ENCODE measurements around the gene SPRYD7. TPM values are rescaled to one million over a fixed set of nuclear protein-coding genes. Genes with fewer than 3 reads are reported as not detected.
"Not testable (repeated sequence)": the region's sequence is repeated elsewhere in the genome, so short reads cannot be mapped to it uniquely, and the experiment has no call there.

Gene SPRYD7
- total and polyA plus RNA-seq, 9 donors: 3.7 to 11.6 (median 6.8) TPM

- H3K27ac ChIP-seq: no peak overlapping the region
- no peaks in the 10 kb centered on the region for H3K9me3 ChIP-seq
- H3K4me1 ChIP-seq (ENCODE audit: insufficient read depth): no peaks in the 10 kb centered on the region
- H3K36me3 ChIP-seq: no peaks in the 10 kb centered on the region
- 80 to 85% (median 82%) methylated on average over 7 of the region's 7 CpGs for WGBS, 3 donors
- no peak overlapping the region for H3K4me3 ChIP-seq
- no peaks in the 10 kb centered on the region for H3K27me3 ChIP-seq
- TF ChIP-seq EP300 (IDR thresholded peaks at IDR 0.05) (no peak), POLR2A (IDR thresholded peaks at IDR 0.05) (no peak)
- DNase-seq: no peak
- intact Hi-C loops (cut with DNase I): no loop called here
These were observed 15.8 kb upstream of the SPRYD7 start for GRCh38 chr13:49951754-49952535.

- DNase-seq; H3K9me3 ChIP-seq; H3K4me1 ChIP-seq (ENCODE audit: insufficient read depth); intact Hi-C loops (cut with DNase I); H3K27me3 ChIP-seq; H3K27ac ChIP-seq; H3K36me3 ChIP-seq; H3K4me3 ChIP-seq: not testable (repeated sequence)
- WGBS, 3 donors: 92 to 97% (median 93%) methylated on average over 6 of the region's 6 CpGs
These were observed 12.7 kb upstream of the SPRYD7 start for GRCh38 chr13:49948777-49949270.

- DNase-seq: no peak
- intact Hi-C loops (cut with DNase I): loop anchor here in 1 of 4 donors (10.0 kb wide), 1 partner anchor 55 kb away; the partner anchor contains the start of gene TRIM13
These were observed 3.2 kb upstream of the SPRYD7 start for GRCh38 chr13:49939321-49939720.

GRCh38 chr13:49938921-49939320 lies 2.8 kb upstream of the SPRYD7 start:
- H3K27me3 ChIP-seq: no peaks in the 10 kb centered on the region
- H3K27ac ChIP-seq: peak overlapping the region in 1 of 2 donors; percentile 33
- H3K36me3 ChIP-seq: no peaks in the 10 kb centered on the region
- H3K9me3 ChIP-seq: no peaks in the 10 kb centered on the region
- peak; percentile 44 to 67 (median 50) for DNase-seq
- no peak overlapping the region for H3K4me3 ChIP-seq
- TF ChIP-seq EP300 (IDR thresholded peaks at IDR 0.05) (no peak), CTCF (IDR thresholded peaks at IDR 0.05) (no peak), POLR2A (IDR thresholded peaks at IDR 0.05) (no peak)
- intact Hi-C loops (cut with DNase I): loop anchor here in 1 of 4 donors (10.0 kb wide), 1 partner anchor 56 kb away; the partner anchor contains the start of gene TRIM13
- 6 to 23% (median 9%) methylated on average over 5 of the region's 5 CpGs for WGBS, 3 donors
- H3K4me1 ChIP-seq (ENCODE audit: insufficient read depth): peaks cover 5% of the 10 kb centered on the region

More at GRCh38 chr13:49939321-49939720, 3.2 kb upstream of the SPRYD7 start:
- Histone ChIP-seq H3K4me1 (ENCODE audit: insufficient read depth) (peaks cover 5% of the 10 kb centered on the region), H3K27ac (peak overlapping the region in 1 of 2 donors; percentile 33), H3K27me3 (no peaks in the 10 kb centered on the region), H3K36me3 (no peaks in the 10 kb centered on the region), H3K4me3 (no peak overlapping the region), H3K9me3 (no peaks in the 10 kb centered on the region)
- no peak for TF ChIP-seq POLR2A (IDR thresholded peaks at IDR 0.05)
- TF ChIP-seq EP300 (IDR thresholded peaks at IDR 0.05): no peak
- TF ChIP-seq CTCF (IDR thresholded peaks at IDR 0.05): no peak
- WGBS, 3 donors: 5 to 6% (median 5%) methylated on average over 4 of the region's 4 CpGs

GRCh38 chr13:49938314-49938713 lies 2.2 kb upstream of the SPRYD7 start:
- peaks cover 5% of the 10 kb centered on the region for H3K4me1 ChIP-seq (ENCODE audit: insufficient read depth)
- 67 to 80% (median 68%) methylated on average over 5 of the region's 5 CpGs for WGBS, 3 donors

More at GRCh38 chr13:49938314-49938713, 2.2 kb upstream of the SPRYD7 start:
- DNase-seq: no peak
- no peak overlapping the region for H3K4me3 ChIP-seq
- no peaks in the 10 kb centered on the region for H3K27me3 ChIP-seq
- no peaks in the 10 kb centered on the region for H3K36me3 ChIP-seq
- TF ChIP-seq EP300 (IDR thresholded peaks at IDR 0.05): no peak
- no peak for TF ChIP-seq CTCF (IDR thresholded peaks at IDR 0.05)
- TF ChIP-seq POLR2A (IDR thresholded peaks at IDR 0.05): no peak
- H3K9me3 ChIP-seq: no peaks in the 10 kb centered on the region
- H3K27ac ChIP-seq: peak overlapping the region in 1 of 2 donors; percentile 33
- intact Hi-C loops (cut with DNase I): loop anchor here in 1 of 4 donors (10.0 kb wide), 1 partner anchor 56 kb away; the partner anchor contains the start of gene TRIM13
